Stimulated activated CD8-positive, alpha-beta memory T cell treated with anti-CD3 and anti-CD28 coated beads, Interleukin-15, amount 100 ng/mL, for 48 hours (primary cell): Measurements from ENCODE around the gene CCDC47.
"Not testable (repeated sequence)": the region's sequence is repeated elsewhere in the genome, so short reads cannot be mapped to it uniquely, and the experiment has no call there.

ENCODE experiments used
- DNase-seq, 2 donors: peaks; one replicate each; pipeline ENCODE4 v3.0.0-alpha.2; 2020; ENCODE audit warnings: low read depth in 2 of 2

The CCDC47 gene

GRCh38 chr17:63773272-63774140 lies at the start of gene CCDC47:
Gene CCDC47, minus strand, starts transcription at chr17:63773597. Its CDS starts 7,422 bp downstream, at chr17:63766175.
- DNase-seq = peak; percentile 97 to 98

GRCh38 chr17:63822537-63822936 lies 49.1 kb upstream of the CCDC47 start:
- no peak for DNase-seq

DNA sequence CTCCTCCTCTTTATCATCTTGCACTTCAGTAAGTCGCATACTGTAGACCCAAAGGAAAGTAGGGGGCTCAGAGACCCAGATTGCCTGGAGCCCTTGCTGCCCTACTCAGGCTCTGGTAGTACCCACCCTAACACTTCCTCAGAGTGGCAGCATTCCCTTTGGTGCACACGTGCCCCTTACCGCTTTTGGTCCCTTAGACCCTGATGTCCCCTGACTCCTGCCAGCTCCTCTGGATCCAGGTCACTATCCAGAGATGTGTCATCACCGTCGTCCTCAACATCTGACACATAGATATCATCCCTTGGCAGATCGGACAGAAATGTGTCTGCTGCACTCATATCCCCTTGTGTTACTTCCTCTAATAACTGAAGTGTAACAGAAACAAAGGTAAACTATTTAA lies 48.4 kb upstream of the CCDC47 start:
- no peak for DNase-seq

DNA sequence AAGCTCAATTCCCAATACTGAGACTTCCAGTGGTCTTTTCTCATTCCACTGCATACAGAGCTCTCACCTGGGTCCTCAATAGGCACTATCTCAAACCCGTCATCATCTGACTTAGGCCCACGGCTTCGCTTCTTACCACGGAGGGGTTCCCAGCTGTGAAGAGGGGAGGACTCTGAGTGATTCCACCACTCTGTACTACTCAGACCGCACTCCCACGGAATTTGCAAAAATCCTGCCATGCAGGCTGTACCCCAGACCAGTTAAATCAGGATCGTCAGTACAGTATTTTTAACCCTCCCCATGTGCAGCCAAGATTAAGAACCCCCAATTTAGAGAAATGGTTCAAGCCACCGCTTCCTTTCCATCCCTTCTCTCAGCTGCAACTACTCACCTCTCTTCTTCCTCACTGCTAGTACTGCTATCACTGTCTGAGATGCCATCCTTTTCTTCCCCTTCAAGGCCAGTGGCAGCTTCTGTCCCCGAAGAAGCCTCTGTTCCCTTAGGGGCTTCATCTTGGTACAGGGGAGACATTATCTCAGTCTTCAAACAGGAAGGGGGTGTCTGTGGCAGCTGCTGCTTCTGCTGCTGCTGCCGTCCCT lies 47.7 kb upstream of the CCDC47 start:
- DNase-seq = no peak

DNA sequence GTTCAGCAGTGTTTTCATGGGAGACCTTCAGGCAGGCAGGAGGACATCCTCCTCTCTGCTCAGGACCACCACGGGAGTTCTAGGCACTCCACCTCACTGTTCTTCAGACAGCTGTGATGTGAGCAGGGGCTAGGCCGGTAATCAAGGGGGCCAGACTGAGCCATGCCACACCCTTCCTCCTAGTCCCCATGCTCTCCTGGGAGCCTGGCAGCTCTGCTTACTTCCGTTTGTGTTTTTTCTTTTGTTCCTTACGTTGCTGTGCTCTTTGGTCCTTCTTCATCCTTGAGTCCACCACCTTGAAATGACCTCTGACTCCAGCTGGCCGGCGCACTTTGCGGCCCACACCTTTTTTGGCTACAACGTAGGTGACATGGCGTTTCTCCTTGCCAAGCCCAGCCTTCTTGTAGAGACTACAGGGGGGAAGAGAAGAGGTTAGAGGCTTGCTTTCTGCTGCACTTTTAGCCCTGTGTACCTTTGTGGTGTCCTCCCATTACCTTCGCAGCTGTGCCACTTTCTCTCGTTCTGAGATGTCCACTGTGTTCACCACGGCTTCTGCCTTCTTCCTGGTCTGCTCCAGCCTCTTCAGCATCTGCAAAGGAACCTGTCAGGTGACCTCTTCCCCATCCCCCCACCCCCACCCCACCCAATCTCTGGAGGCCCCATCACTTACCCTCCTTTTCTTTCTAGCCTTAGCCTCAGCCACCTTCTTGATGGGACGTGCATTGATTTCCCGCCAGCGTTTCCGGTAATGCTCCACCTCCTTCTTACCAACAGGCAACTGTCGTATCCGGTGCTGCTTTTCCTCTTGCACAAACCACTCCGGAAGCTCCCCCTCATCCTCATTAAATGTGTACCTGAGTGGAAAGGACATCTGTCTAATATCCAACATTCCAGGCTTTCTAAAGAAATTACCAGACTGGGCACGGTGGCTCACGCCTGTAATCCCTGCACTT lies 46.5 kb upstream of the CCDC47 start:
- no peak for DNase-seq

DNA sequence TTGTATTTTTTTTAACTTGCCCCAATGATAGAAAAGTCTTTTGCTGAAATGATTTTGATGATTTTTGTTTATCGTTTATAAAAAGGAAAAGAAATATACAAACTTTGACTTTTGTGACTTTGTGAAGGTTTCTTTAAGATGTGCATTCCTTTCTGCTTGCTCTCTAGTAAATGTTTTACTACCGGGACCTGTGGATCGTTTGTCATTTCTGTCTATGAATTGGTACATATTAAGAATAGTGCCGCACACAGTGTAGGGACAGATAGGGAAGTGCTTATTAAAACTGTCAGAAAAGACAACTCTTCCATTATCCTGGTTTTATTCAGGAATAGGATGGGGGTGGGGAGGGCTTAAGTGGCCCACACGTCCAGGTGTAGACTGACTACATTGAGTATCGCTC lies 45.7 kb upstream of the CCDC47 start:
- DNase-seq = no peak

GRCh38 chr17:63817736-63818385 lies 44.5 kb upstream of the CCDC47 start:
- DNase-seq = no peak

DNA sequence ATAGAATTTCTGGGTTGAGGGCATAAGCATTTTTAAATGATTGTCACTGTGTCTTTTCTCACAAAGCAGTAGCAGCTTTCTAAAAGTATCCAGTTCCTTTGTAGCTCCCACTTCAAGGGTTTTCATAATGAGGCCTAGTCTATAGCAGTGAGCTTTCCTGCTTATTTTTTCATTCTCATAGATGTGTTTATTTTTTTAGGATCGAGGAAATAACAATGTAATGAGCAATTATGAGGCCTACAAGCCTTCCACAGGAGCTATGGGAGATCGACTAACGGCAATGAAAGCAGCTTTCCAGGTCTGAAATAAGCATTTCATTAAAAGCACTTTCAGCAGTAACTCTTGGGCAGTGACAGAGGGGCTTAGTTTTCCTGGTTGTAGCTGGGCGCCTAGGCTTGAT lies 43.3 kb upstream of the CCDC47 start:
- no peak for DNase-seq

DNA sequence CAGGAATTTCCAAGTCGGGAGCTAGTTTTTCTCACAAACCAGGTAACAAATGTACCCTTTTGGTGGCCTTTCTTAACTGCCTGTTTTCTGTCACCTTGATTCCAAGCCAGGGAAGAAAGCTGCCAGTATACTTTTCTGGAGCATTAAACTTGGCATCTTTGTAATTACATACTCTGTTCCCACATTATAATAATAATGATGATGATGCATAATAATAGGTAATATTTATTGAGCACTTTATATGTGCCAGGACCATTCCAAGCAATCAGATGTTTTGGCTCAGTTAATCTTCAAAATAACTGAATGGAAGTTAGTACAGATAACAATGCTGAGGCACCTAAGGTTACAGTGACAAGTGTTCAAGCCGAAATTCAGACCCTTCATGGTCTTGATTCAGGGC lies 42.7 kb upstream of the CCDC47 start:
- DNase-seq = no peak

DNA sequence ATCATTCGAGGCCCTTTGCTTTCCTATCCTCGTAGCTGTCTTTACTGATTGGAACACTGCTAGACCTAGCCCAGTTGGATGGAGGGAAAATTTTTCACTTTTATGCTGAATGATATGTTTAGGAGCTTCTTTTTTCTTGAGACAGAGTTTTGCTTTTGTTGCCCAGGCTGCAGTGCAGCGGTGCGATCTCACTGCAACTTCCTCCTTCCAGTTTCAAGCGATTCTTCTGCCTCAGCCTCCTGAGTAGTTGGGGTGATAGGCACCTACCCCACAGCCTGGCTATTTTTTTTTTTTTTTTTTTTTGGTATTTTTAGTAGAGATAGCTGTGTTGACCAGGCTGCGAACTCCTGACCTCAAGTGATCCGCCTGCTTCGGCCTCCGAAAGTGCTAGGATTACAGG lies 36.6 kb upstream of the CCDC47 start:
- DNase-seq = no peak

GRCh38 chr17:63805591-63805990 lies 32.2 kb upstream of the CCDC47 start:
- no peak for DNase-seq

GRCh38 chr17:63804328-63804727 lies 30.9 kb upstream of the CCDC47 start:
- DNase-seq = no peak

- no peak for DNase-seq
These were observed 27.4 kb upstream of the CCDC47 start for GRCh38 chr17:63800783-63801182.

GRCh38 chr17:63798572-63799106 lies 25.2 kb upstream of the CCDC47 start:
- no peak for DNase-seq

DNA sequence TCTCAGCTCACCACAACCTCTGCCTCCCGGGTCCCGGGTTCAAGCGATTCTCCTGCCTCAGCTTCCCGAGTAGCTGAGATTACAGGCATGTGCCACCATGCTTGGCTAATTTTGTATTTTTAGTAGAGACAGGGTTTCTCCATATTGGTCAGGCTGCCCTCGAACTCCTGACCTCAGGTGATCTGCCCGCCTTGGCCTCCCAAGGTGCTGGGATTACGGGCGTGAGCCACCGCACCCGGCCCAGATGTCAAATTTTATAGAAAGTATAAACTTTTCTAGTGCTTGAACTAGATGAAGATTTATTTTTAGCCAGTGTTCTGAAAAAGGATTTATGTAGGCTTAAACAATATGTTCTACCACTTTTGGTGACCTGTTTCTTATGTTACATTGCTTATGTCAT lies 23.0 kb upstream of the CCDC47 start:
- DNase-seq = not testable (repeated sequence)

GRCh38 chr17:63792055-63792729 lies 18.8 kb upstream of the CCDC47 start:
- no peak for DNase-seq

DNA sequence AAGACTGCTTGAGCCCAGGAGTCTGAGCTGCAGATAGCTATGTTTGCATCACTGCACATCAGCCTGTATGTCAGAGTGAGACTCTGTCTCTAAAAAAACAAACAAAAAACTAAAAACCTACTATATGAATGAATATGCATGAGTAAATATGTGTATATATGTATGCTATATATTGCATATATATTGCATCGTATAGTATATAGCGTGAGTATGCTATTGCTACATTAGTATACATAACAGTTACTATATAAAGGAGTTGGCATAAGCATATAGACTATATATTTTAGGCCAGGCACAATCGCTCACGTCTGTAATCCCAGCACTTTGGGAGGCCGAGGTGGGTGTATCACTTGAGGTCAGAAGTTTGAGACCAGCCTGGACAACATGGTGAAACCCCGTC lies 16.7 kb upstream of the CCDC47 start:
- DNase-seq = no peak

GRCh38 chr17:63786971-63787711 lies 13.7 kb upstream of the CCDC47 start:
- no peak for DNase-seq

- no peak for DNase-seq
These were observed 12.7 kb upstream of the CCDC47 start for GRCh38 chr17:63786117-63786516.

DNA sequence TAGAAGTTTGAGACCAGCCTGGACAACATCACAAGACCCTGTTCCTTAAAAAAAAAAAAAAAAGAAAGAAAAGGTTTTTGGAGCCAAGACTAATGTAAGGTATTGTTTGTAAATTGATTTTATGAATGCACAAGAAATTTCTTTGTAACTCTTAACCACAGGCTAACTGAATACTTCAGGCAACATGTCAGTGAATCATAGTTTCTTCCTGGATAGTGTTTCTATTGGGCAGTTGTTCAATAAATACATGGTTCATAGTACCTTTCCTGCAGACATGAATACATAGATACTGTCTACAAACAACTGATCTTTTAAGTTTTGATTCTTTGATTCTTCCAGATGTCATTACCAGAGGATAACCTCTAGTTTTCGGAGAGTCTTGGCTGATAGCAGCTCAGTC lies 12.2 kb upstream of the CCDC47 start:
- DNase-seq = no peak
